NCI-H82 (cell line): ENCODE data around the gene TRIM62.

ENCODE experiments used
- DNase-seq: peaks from one replicate; lab custom pipeline; 2025; lab: John Stamatoyannopoulos, UW

The TRIM62 gene

DNA sequence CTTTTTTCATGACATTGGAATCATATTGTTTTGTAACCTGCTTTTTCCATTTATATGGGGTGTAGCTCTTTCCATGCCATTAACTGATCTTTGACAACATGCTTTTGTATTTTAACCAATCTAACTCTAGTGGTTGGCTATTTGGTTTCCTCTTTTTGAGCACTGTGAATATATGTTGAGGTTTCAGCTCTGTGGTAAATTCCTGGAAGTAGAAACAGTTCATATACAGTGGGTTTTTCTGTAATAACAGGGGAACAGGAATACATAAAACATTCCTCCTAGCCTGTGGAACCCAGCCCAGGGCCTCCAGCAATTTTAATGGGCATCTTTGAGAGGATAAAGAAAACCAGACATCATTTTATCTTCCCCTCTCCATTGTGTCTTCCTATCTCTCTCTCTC lies 83.5 kb downstream of the TRIM62 start:
- no peak for DNase-seq

DNA sequence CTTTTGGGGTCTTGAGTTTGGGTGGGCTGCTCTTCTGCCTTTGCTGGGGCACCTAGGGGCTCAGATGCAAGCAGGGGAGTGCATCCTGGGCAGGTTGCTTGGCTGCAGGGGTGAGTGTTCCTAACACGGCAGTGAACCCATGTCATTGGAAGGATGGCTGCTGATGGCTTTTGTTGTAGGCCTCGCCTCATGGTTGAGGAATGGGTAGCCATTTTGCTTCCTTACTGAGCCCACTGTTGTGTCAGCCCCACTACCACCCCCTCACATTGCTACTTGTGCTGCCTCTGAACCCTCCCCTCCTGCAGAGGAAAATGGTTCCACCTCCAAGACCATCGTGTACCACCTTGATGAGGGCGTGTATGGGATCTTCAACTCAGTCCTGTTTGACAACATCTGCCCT lies 84.1 kb downstream of the TRIM62 start:
- DNase-seq, result no peak

GRCh38 chr1:33097137-33097611 lies 84.7 kb downstream of the TRIM62 start:
- DNase-seq, result no peak

DNA sequence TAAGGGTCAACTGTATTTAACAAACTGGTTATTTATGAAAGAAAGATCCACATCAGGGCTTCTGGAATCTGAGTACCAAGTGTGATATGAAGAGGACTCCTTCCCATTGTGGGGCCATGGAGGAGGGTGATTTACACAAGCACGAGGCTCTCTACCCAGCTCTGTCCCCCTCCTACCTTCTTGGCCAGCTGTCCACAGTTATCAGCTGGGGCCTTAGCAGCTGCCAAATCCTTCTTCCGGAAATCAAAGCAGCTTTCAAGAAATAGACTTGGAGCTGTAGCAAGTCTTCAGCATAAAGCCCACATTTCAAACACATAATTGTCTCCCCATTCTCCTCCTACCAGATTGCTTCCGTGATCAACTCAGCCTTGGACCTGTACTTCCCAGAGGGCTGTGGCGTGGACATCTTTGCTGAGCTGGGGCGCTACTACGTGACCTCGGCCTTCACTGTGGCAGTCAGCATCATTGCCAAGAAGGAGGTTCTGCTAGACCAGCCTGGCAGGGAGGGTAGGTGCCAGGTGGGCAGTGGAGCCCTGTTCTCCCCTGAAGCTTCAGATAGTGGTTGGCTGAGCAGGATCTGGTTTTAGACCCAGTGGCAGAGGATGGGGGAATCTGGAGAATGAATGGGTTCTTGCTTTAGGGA lies 85.4 kb downstream of the TRIM62 start:
- DNase-seq, result peak; percentile 79
